Activated CD4-positive, CD25-positive, alpha-beta regulatory T cell treated with anti-CD3 and anti-CD28 coated beads, Interleukin-2, amount 50 U/mL, for 24 hours (primary cell): ENCODE data around the gene ZNF681.
"Not testable (repeated sequence)": the region's sequence is repeated elsewhere in the genome, so short reads cannot be mapped to it uniquely, and the experiment has no call there.

Experiments used
- ATAC-seq, 2 donors: fragments of 150-1000 bp; cut with Tn5 transposase; one replicate each; pipeline ENCODE4 v1.10.0; 2021; ENCODE audit warnings: mild to moderate bottlenecking in 1 of 2, moderate library complexity in 1 of 2

The ZNF681 gene

GRCh38 chr19:23758187-23759074, at the start of gene ZNF681:
TSS of gene ZNF681 (minus strand) at chr19:23758891. CDS start at chr19:23758749, 142 bp downstream.
- ATAC-seq: peak; percentile 93 to 95

DNA sequence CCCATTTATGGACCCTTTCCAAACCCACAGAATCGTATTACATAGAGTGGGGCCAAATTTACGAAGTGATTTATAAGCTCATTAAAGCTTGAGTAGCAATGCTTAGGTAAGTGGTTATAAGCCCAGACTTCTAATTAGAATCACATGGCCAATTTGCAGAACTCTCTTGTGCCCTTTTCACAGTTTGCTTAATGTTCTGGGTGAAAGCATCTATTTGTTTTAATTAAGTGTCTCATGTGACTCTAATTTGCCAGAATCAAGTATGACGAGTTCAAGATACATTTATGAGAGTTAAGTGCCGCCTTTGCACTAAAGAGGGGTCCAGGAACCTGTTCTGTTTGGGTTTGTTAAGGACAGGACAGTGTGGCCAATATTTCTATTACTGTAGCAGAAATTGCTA, 46.0 kb upstream of the ZNF681 start:
- no peak for ATAC-seq

DNA sequence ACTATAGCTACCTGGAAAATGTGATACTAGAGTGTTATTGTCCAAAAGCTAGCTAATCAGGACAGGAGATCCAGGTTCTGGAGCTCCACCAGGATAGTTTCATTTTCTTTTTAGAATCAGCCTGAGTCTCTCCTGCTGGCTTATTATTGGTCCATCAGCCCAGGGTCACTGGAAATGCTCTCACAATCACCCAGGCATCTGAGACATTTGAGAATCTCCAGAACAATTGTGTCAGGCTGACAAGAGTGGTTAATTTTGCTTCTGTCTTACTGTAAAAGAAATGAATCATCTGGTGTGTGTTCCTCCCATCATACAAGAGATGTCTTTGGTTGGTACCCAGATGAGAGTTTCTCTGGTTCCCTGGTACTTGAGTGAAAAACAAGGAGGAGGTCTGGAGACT, 43.6 kb upstream of the ZNF681 start:
- ATAC-seq: peak in 1 of 2 donors; percentile 41

GRCh38 chr19:23801803-23802202, 43.1 kb upstream of the ZNF681 start:
- no peak for ATAC-seq

DNA sequence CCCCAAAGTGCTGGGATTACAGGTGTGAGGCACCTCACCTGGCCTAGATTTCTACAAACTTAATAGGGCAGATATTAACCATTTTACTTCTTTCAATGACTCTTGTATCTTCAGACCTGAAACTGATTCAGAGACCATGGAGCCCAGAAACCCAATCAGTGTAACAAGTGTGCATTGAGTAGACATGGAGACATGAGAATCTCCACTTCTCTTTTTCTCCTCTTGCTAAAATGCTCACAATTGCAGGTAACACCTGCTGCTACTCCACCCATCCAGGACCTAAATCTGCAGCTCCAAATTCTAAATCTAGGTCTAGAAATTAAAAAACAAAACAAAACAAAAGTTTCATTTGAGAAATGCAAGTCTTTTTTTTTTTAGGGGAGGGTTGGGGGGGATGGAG, 42.2 kb upstream of the ZNF681 start:
- ATAC-seq: no peak

- ATAC-seq: peak in 1 of 2 donors; percentile 38
Measured at GRCh38 chr19:23800271-23800670, 41.6 kb upstream of the ZNF681 start.

GRCh38 chr19:23799321-23799720, 40.6 kb upstream of the ZNF681 start:
- ATAC-seq: peak; percentile 30 to 48

GRCh38 chr19:23795462-23795861, 36.8 kb upstream of the ZNF681 start:
- ATAC-seq: no peak

GRCh38 chr19:23792784-23793183, 34.1 kb upstream of the ZNF681 start:
- no peak for ATAC-seq

DNA sequence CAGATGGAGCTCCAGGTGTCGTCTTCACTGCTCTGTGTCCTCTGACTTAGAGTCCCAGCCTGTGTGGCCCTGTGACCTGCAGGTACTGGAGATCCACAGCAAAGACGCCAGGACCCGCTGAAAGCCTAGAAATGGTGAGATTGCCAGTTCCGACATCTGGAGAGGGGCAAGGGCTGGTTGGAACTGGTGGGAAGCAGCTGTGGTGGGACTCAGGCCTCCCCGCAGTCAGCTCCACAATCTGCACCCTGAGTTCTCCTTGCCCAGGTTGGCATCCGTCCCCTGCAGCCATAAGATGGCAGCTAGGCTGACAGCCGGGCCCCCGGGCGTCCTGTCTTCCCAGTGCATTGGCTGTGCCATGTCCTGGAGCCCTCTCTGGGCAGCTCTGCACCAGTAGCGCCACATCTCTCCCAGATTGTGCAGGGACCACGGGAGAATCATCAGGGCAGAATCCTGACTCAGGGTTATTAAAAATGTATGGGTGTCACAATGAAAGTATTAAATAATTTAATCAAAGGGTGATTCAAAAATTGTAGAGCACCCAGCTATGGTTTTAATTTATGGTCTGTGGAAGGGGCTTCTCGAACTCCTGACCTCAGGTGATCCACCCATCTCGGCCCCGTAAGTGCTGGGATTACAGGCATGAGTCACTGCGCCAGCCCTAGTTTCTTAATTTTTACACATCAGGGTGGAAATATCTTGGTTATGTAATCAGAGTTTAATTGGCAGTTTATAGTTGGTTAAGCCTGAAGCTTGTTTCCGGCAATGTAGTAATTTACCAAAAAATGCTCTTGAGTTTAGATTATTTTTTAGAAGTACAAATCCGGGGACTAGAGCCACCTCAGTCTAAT, 32.2 kb upstream of the ZNF681 start:
- no peak for ATAC-seq

GRCh38 chr19:23789246-23789645, 30.6 kb upstream of the ZNF681 start:
- ATAC-seq: no peak

- ATAC-seq: peak in 1 of 2 donors; percentile 36
Measured at GRCh38 chr19:23788411-23788810, 29.7 kb upstream of the ZNF681 start.

DNA sequence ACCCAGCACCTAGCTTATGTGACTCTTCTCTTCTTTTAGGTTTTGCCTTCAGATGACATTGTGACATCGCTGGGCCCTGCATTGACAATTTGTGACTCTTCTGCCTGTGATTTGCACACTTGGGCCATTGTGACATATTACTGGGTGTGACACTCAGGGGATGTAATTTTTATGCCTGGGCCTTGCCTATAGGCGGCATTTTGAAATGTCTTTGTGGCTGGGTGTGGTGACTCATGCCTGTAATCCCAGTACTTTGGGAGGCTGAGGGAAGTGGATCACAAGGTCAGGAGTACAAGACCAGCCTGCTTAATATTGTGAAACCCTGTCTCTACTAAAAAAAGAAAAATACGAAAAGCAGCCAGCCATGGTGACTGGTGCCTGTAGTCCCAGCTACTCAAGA, 28.4 kb upstream of the ZNF681 start:
- no peak for ATAC-seq

DNA sequence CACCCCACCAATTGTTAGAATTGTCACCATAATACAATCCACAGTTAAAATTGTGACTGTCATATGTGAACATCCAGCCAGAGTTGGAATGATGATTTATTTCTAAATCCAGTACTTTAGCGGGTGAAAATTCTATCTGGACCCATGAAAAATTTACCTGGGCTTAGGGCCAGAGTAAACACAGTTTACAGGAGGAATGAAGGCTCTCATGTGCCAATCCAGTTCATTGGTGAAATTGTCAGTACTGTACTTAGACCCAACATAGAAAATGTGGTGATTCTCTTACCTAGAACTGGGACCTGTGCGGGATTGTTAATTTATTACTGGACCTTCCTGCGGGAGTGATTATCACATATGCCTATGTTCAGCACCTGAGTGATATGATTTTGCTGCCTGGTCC, 27.3 kb upstream of the ZNF681 start:
- no peak for ATAC-seq

- peak; percentile 39 to 44 for ATAC-seq
Measured at GRCh38 chr19:23784274-23784673, 25.6 kb upstream of the ZNF681 start.

DNA sequence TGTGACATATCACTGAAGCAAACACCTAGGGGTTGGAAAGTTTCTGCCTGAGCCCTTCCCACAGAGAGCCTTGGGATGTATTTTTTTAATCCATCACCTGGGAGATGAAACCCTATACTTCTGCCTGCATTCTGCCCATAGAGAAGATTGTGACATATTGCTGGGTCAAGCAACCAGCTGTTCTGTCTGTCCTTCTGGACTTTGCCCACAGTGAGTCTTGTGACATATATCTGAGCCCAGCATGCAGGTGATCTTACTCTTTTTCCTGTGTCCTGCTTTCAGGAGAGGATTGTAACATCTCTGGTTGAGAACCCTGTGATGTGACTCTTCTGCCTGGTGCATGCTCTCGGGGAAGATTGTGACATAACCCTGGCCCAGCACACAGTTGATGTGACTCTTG, 24.9 kb upstream of the ZNF681 start:
- ATAC-seq: no peak

DNA sequence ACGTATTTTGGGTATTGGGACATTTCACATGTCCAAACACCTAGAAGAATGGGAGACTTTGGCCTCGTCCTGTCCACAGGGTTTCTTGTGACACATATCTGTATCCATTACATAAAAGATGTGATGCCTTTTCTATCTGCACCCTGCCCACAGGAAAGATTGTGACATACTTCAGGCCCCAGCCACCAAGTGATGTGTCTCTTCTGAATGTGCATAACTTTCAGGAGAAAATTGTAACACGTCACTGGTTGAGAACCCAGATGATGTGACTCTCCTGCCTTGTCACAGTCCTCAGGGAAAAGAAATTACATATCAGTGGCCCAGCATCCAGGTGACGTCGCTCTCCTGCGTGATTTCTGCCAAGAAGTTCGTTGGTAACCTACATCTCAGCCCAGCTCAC, 21.0 kb upstream of the ZNF681 start:
- no peak for ATAC-seq

DNA sequence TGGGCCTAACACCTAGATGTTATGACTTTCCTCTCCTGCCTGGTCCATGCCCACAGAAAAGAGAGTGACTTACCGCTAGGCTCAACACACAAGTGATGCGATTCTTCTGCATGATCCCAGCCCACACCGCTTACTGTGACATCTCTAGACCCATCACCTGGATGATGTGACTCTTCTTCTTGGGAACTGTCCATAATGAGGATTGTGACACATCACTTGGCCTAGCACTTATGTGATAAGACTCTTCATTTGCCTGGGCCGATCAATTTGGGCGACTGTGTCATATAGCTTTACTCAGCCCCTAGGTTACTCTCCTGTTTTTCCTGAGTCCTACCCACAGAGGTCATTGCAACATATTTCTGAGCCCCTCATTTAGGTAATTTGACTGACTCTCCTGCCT, 19.9 kb upstream of the ZNF681 start:
- ATAC-seq: no peak

DNA sequence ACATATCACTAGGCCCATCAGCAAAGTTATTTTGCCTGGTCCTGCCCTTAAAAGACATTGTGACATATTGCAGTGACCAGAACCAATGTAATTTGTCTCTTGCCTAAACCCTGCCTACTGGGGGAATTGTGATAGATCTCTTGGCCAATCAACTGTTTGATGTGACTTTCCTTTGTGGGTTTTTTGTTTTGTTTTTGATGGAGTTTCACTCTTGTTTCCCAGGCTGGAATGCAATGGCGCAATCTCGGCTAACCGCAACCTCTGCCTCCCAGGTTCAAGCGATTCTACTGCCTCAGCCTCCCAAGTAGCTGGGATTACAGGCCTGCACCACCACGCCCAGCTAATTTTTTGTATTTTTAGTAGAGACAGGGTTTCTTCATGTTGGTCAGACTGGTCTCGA, 19.3 kb upstream of the ZNF681 start:
- not testable (repeated sequence) for ATAC-seq

GRCh38 chr19:23777216-23777615, 18.5 kb upstream of the ZNF681 start:
- ATAC-seq: peak; percentile 50 to 60

GRCh38 chr19:23776507-23777205, 18.0 kb upstream of the ZNF681 start:
- ATAC-seq: no peak

GRCh38 chr19:23774524-23774971, 15.9 kb upstream of the ZNF681 start:
- ATAC-seq: no peak

GRCh38 chr19:23774106-23774505, 15.4 kb upstream of the ZNF681 start:
- no peak for ATAC-seq
